Measurements from ENCODE around the gene LCT.
A peak's percentile ranks its signal among the peaks of the same experiment; 100 is the strongest.

Gene LCT

GRCh38 chr2:135825131-135825530, 11.9 kb downstream of the LCT start:
- POLR2A ChIA-PET = no interaction called here
- H3K4me1 ChIP-seq (ENCODE audit: control extremely low read depth in 1 of 4, control insufficient read depth in 4 of 4, insufficient read depth in 4 of 4, low read length in 3 of 4) = peaks cover 5 to 23% (median 17%) of the 10 kb centered on the region in 4 experiments
- no peak overlapping the region for H3K4me3 ChIP-seq (ENCODE audit: control insufficient read depth in 1 of 7, extremely low read depth in 1 of 7, insufficient read depth in 4 of 7, low read depth in 2 of 7, low read length in 6 of 7)
- H3K9me3 ChIP-seq (ENCODE audit: control extremely low read depth in 1 of 5, control insufficient read depth in 4 of 5, insufficient read depth in 2 of 5, low read depth in 1 of 5, low read length in 4 of 5) = peaks cover 0 to 18% (median 13%) of the 10 kb centered on the region in 5 experiments
- CTCF ChIA-PET = interaction anchor here (1.0 to 2.3 kb wide), 5 partner anchors 8 to 46 kb away, joined by 3 to 14 read pairs (median 4); no protein-coding TSS in a partner anchor
- DNase-seq = no peak
- no peaks in the 10 kb centered on the region for H3K27me3 ChIP-seq (replicated peaks in 2 of 5; ENCODE audit: control insufficient read depth in 4 of 5, insufficient read depth in 5 of 5, low read length in 4 of 5)
- peaks cover 0 to 3% (median 0%) of the 10 kb centered on the region in 4 experiments for H3K36me3 ChIP-seq (ENCODE audit: control insufficient read depth in 4 of 4, insufficient read depth in 4 of 4, low read length in 3 of 4)
- 97% methylated on average over 8 of the region's 9 CpGs for WGBS (ENCODE audit: insufficient coverage)
- H3K27ac ChIP-seq (ENCODE audit: insufficient read depth in 1 of 2, low read depth in 1 of 2, low read length in 2 of 2, poor library complexity in 1 of 2, severe bottlenecking in 2 of 2) = no peak overlapping the region

- Histone ChIP-seq H3K36me3 (ENCODE audit: control insufficient read depth in 4 of 4, insufficient read depth in 4 of 4, low read length in 3 of 4) (peaks cover 0 to 3% (median 0%) of the 10 kb centered on the region in 4 experiments), H3K4me1 (ENCODE audit: control extremely low read depth in 1 of 4, control insufficient read depth in 4 of 4, insufficient read depth in 4 of 4, low read length in 3 of 4) (peaks cover 7 to 32% (median 26%) of the 10 kb centered on the region in 4 experiments), H3K27ac (ENCODE audit: insufficient read depth in 1 of 2, low read depth in 1 of 2, low read length in 2 of 2, poor library complexity in 1 of 2, severe bottlenecking in 2 of 2) (no peak overlapping the region), H3K9me3 (ENCODE audit: control extremely low read depth in 1 of 5, control insufficient read depth in 4 of 5, insufficient read depth in 2 of 5, low read depth in 1 of 5, low read length in 4 of 5) (peaks cover 0 to 18% (median 13%) of the 10 kb centered on the region in 5 experiments), H3K27me3 (replicated peaks in 2 of 5; ENCODE audit: control insufficient read depth in 4 of 5, insufficient read depth in 5 of 5, low read length in 4 of 5) (no peaks in the 10 kb centered on the region), H3K4me3 (ENCODE audit: control insufficient read depth in 1 of 7, extremely low read depth in 1 of 7, insufficient read depth in 4 of 7, low read depth in 2 of 7, low read length in 6 of 7) (no peak overlapping the region)
- WGBS (ENCODE audit: insufficient coverage) = 100% methylated on average over 1 of the region's 1 CpG
- POLR2A ChIA-PET = no interaction called here
- no peak for DNase-seq
- CTCF ChIA-PET = no interaction called here
Observed at GRCh38 chr2:135822855-135823254, 14.1 kb downstream of the LCT start.

DNA sequence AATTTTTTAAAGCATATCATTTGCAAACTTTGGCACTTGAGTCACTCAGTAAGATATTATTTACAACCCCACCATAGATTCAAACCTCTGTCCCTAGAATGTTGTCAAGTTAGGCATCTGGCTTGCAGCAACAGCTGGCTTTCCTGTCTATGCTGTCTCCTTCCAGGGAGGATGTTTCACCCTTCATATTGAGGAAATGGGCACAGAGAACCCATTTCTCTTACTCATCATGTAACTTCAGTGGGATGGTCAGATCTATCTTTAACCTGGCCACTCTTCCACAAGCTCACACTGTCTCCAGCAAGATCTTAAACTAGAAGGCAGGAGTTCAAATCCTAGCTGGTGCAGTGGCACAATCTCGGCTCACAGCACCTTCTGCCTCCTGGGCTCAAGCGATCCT, 15.8 kb downstream of the LCT start:
- no peak overlapping the region for H3K4me3 ChIP-seq (ENCODE audit: control insufficient read depth in 1 of 7, extremely low read depth in 1 of 7, insufficient read depth in 4 of 7, low read depth in 2 of 7, low read length in 6 of 7)
- ChIA-PET POLR2A (no interaction called here), CTCF (interaction anchor here (0.6 to 1.1 kb wide), 3 partner anchors 17 to 38 kb away, joined by 3 read pairs; no protein-coding TSS in a partner anchor)
- H3K9me3 ChIP-seq (ENCODE audit: control extremely low read depth in 1 of 5, control insufficient read depth in 4 of 5, insufficient read depth in 2 of 5, low read depth in 1 of 5, low read length in 4 of 5) = peaks cover 0 to 18% (median 13%) of the 10 kb centered on the region in 5 experiments
- H3K36me3 ChIP-seq (ENCODE audit: control insufficient read depth in 4 of 4, insufficient read depth in 4 of 4, low read length in 3 of 4) = peaks cover 0 to 3% (median 0%) of the 10 kb centered on the region in 4 experiments
- H3K4me1 ChIP-seq (ENCODE audit: control extremely low read depth in 1 of 4, control insufficient read depth in 4 of 4, insufficient read depth in 4 of 4, low read length in 3 of 4) = peaks cover 7 to 32% (median 26%) of the 10 kb centered on the region in 4 experiments
- 80% methylated on average over 1 of the region's 2 CpGs for WGBS (ENCODE audit: insufficient coverage)
- no peaks in the 10 kb centered on the region for H3K27me3 ChIP-seq (replicated peaks in 2 of 5; ENCODE audit: control insufficient read depth in 4 of 5, insufficient read depth in 5 of 5, low read length in 4 of 5)
- H3K27ac ChIP-seq (ENCODE audit: insufficient read depth in 1 of 2, low read depth in 1 of 2, low read length in 2 of 2, poor library complexity in 1 of 2, severe bottlenecking in 2 of 2) = no peak overlapping the region
- DNase-seq = peak in 1 of 3 donors; percentile 41

DNA sequence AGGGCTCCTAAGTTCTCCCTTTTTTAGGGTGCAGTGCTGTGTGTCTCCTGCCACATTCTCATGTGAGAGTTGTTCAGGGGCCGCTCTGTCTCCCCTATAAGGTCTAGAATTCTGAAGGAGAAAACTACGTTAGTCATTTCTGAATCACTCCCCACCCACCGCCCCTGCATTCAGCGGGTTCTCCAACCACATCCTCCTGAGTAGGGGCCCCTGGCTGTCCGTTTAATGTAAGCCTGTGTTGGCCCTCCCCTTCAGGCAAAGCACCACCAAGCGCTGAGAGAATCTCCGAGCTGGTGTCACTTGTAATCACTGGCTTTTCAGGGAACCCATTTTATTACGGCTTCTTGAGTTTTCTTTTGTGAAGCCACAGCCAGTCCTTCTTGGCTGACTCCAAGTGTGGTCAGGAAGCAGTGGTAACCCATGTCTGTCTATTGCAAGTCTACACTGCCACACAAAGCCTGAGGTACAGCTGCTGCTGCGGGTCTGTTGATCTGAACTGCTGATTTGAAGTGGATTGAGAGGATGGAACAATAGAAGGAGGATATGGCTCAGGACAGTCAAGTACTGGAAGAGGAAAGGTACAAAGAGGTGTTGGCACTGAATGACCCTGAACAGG, 16.9 kb downstream of the LCT start:
- 0% methylated on average over 9 of the region's 9 CpGs for WGBS (ENCODE audit: insufficient coverage)
- H3K27me3 ChIP-seq (replicated peaks in 2 of 5; ENCODE audit: control insufficient read depth in 4 of 5, insufficient read depth in 5 of 5, low read length in 4 of 5) = no peaks in the 10 kb centered on the region
- peaks cover 0 to 3% (median 0%) of the 10 kb centered on the region in 4 experiments for H3K36me3 ChIP-seq (ENCODE audit: control insufficient read depth in 4 of 4, insufficient read depth in 4 of 4, low read length in 3 of 4)
- peak overlapping the region in 6 of 7 experiments; percentile 23 to 52 (median 32) for H3K4me3 ChIP-seq (ENCODE audit: control insufficient read depth in 1 of 7, extremely low read depth in 1 of 7, insufficient read depth in 4 of 7, low read depth in 2 of 7, low read length in 6 of 7)
- CTCF ChIA-PET = interaction anchor here (1.3 kb wide), 1 partner anchor 22 kb away, joined by 4 read pairs; no protein-coding TSS in a partner anchor
- peaks cover 7 to 23% (median 18%) of the 10 kb centered on the region in 4 experiments for H3K4me1 ChIP-seq (ENCODE audit: control extremely low read depth in 1 of 4, control insufficient read depth in 4 of 4, insufficient read depth in 4 of 4, low read length in 3 of 4)
- H3K9me3 ChIP-seq (ENCODE audit: control extremely low read depth in 1 of 5, control insufficient read depth in 4 of 5, insufficient read depth in 2 of 5, low read depth in 1 of 5, low read length in 4 of 5) = peaks cover 0 to 18% (median 13%) of the 10 kb centered on the region in 5 experiments
- H3K27ac ChIP-seq (ENCODE audit: insufficient read depth in 1 of 2, low read depth in 1 of 2, low read length in 2 of 2, poor library complexity in 1 of 2, severe bottlenecking in 2 of 2) = no peak overlapping the region
- POLR2A ChIA-PET = no interaction called here
- peak; percentile 49 to 93 (median 89) for DNase-seq

DNA sequence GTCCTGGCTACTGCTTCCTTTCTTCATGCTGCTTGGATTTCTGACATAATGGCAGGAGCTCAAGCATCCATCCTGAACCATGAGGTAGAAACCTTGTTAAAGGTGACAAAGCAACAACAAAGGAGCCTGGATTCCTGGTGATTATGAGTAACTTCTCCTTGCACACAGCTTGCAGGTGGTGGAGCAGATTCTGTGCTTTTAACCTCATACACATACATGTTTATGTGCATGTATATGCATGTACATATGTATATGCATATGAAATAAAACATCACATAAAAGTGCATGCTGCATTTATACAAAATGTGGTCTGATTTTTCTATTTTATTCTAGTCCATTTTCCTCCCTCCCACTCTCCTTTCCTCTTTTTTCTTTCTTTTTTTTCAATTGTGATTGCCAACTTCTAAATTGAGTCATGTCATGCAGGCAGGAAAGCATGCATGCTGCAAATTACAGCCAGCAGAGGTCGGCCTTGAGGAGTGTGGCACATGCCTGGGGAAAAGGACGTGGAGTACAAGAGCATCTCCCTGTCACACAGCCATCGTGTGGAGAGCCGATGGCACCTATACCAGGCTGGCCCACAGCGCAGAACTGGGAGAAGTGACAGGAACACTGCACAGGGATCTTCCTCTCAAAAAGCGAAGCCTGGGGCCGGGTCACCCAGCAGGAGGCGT, 17.9 kb downstream of the LCT start:
- DNase-seq = peak in 2 of 3 donors; percentile 51 to 53
- Histone ChIP-seq H3K36me3 (ENCODE audit: control insufficient read depth in 4 of 4, insufficient read depth in 4 of 4, low read length in 3 of 4) (peaks cover 0 to 3% (median 0%) of the 10 kb centered on the region in 4 experiments), H3K4me1 (ENCODE audit: control extremely low read depth in 1 of 4, control insufficient read depth in 4 of 4, insufficient read depth in 4 of 4, low read length in 3 of 4) (peaks cover 7 to 22% (median 18%) of the 10 kb centered on the region in 4 experiments), H3K27me3 (replicated peaks in 2 of 5; ENCODE audit: control insufficient read depth in 4 of 5, insufficient read depth in 5 of 5, low read length in 4 of 5) (no peaks in the 10 kb centered on the region), H3K27ac (ENCODE audit: insufficient read depth in 1 of 2, low read depth in 1 of 2, low read length in 2 of 2, poor library complexity in 1 of 2, severe bottlenecking in 2 of 2) (no peak overlapping the region), H3K4me3 (ENCODE audit: control insufficient read depth in 1 of 7, extremely low read depth in 1 of 7, insufficient read depth in 4 of 7, low read depth in 2 of 7, low read length in 6 of 7) (no peak overlapping the region), H3K9me3 (ENCODE audit: control extremely low read depth in 1 of 5, control insufficient read depth in 4 of 5, insufficient read depth in 2 of 5, low read depth in 1 of 5, low read length in 4 of 5) (peaks cover 0 to 18% (median 13%) of the 10 kb centered on the region in 5 experiments)
- WGBS (ENCODE audit: insufficient coverage) = 89% methylated on average over 8 of the region's 8 CpGs
- ChIA-PET CTCF (interaction anchor here (1.2 to 3.0 kb wide), 3 partner anchors 13 to 21 kb away, joined by 3 to 12 read pairs (median 4); no protein-coding TSS in a partner anchor), POLR2A (no interaction called here)

GRCh38 chr2:135817951-135818350, 19.0 kb downstream of the LCT start:
- ChIA-PET POLR2A (no interaction called here), CTCF (interaction anchor here (3.0 kb wide), 1 partner anchor 20 kb away, joined by 12 read pairs; no protein-coding TSS in a partner anchor)
- H3K9me3 ChIP-seq (ENCODE audit: control extremely low read depth in 1 of 5, control insufficient read depth in 4 of 5, insufficient read depth in 2 of 5, low read depth in 1 of 5, low read length in 4 of 5) = peaks cover 0 to 8% (median 4%) of the 10 kb centered on the region in 5 experiments

More at GRCh38 chr2:135817951-135818350, 19.0 kb downstream of the LCT start:
- Histone ChIP-seq H3K27ac (ENCODE audit: insufficient read depth in 1 of 2, low read depth in 1 of 2, low read length in 2 of 2, poor library complexity in 1 of 2, severe bottlenecking in 2 of 2) (no peak overlapping the region), H3K27me3 (replicated peaks in 2 of 5; ENCODE audit: control insufficient read depth in 4 of 5, insufficient read depth in 5 of 5, low read length in 4 of 5) (no peaks in the 10 kb centered on the region), H3K36me3 (ENCODE audit: control insufficient read depth in 4 of 4, insufficient read depth in 4 of 4, low read length in 3 of 4) (no peaks in the 10 kb centered on the region), H3K4me1 (ENCODE audit: control extremely low read depth in 1 of 4, control insufficient read depth in 4 of 4, insufficient read depth in 4 of 4, low read length in 3 of 4) (peaks cover 7 to 22% (median 18%) of the 10 kb centered on the region in 4 experiments), H3K4me3 (ENCODE audit: control insufficient read depth in 1 of 7, extremely low read depth in 1 of 7, insufficient read depth in 4 of 7, low read depth in 2 of 7, low read length in 6 of 7) (no peak overlapping the region)
- WGBS (ENCODE audit: insufficient coverage) = 88% methylated on average over 3 of the region's 4 CpGs
- no peak for DNase-seq

All from common myeloid progenitor, CD34-positive (primary cell).